ENCODE data around the gene GMDS. TPM values are rescaled to one million over a fixed set of nuclear protein-coding genes. Genes with fewer than 3 reads are reported as not detected.

GMDS gene
- total and polyA plus RNA-seq, 11 donors = 4.5 to 10.7 (median 7.0) TPM

DNA sequence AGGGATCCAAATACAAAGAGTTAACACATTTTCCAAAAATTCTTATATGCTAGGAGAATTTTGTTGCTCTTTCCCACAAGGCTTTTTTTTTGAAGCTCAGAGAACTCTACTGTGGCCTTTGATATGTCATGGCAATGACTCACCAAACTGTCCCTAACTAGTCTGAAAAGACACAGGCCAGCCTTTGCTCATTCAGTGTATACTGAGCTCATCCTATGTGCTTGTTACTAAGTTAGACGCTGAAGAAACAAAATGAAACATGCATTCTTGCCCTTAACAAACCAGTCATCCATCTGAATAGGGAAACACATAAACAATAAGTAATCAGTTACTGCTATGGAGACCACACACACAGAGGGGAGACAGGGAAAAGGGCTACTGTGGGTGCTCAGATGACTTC is 343.8 kb downstream of the GMDS start:
- H3K9me3 ChIP-seq = no peaks in the 10 kb centered on the region
- intact Hi-C loops (cut with DNase I) = no loop called here
- no peaks in the 10 kb centered on the region for H3K36me3 ChIP-seq
- no peak for DNase-seq
- no peaks in the 10 kb centered on the region for H3K27me3 ChIP-seq
- WGBS, 4 donors = 70 to 89% (median 78%) methylated on average over 1 of the region's 1 CpG
- ATAC-seq = no peak
- H3K4me1 ChIP-seq = peaks cover 0 to 6% (median 0%) of the 10 kb centered on the region in 12 donors
- H3K4me3 ChIP-seq = no peak overlapping the region
- no peak overlapping the region for H3K27ac ChIP-seq
- TF ChIP-seq CTCF (IDR thresholded peaks at IDR 0.05) = no peak
- no peak for TF ChIP-seq POLR2A (IDR thresholded peaks at IDR 0.05)

DNA sequence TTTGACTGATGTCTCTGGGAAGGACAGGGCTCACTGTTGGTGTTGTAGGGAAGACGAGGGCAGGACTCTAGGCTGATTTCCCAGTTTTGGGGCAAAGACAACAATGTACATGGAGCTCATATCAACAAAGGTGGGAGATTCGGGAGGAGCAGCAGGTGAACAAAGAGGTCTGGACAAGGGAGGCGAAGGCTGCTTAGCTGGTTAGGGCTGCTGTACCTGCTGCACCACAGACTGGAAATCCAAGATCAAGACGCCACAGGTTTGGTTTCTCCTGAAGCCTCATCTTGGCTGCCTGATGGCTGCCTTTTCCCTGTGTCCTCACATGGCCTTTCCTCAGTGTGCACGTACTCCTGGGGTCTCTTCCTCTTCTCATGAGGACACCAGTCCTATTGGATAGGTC is 348.5 kb downstream of the GMDS start:
- Histone ChIP-seq H3K36me3 (no peaks in the 10 kb centered on the region), H3K27ac (no peak overlapping the region), H3K27me3 (no peaks in the 10 kb centered on the region), H3K4me1 (no peaks in the 10 kb centered on the region), H3K4me3 (no peak overlapping the region), H3K9me3 (no peaks in the 10 kb centered on the region)
- WGBS, 4 donors = 97 to 99% (median 98%) methylated on average over 5 of the region's 5 CpGs
- DNase-seq = no peak
- intact Hi-C loops (cut with DNase I) = no loop called here
- TF ChIP-seq POLR2A (IDR thresholded peaks at IDR 0.05) (no peak), CTCF (IDR thresholded peaks at IDR 0.05) (no peak)
- ATAC-seq = no peak

DNA sequence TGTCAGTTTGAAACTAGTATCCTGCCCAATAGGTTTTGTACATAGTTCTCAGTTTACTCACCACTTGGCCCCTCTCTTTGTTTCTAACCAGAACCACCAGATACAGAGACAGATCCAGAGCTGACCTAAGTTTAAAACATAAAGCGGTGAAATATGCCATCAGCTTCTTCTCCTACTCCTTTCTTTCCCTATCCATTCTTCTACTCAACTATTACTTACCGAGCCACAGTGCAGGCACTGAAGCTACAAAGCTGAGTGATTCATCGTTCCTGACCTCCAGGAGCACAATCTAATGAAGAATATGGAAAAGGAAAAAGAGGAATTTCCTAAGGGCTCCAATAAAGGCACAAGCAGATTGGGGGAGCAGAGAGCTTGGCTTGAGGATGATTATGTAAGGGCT is 349.7 kb downstream of the GMDS start:
- Histone ChIP-seq H3K27ac (no peak overlapping the region), H3K36me3 (no peaks in the 10 kb centered on the region), H3K27me3 (no peaks in the 10 kb centered on the region), H3K4me3 (no peak overlapping the region), H3K4me1 (no peaks in the 10 kb centered on the region), H3K9me3 (no peaks in the 10 kb centered on the region)
- 81 to 100% (median 97%) methylated on average over 3 of the region's 3 CpGs for WGBS, 4 donors
- no peak for DNase-seq
- TF ChIP-seq CTCF (IDR thresholded peaks at IDR 0.05) (no peak), POLR2A (IDR thresholded peaks at IDR 0.05) (no peak)
- ATAC-seq = no peak
- intact Hi-C loops (cut with DNase I) = no loop called here

DNA sequence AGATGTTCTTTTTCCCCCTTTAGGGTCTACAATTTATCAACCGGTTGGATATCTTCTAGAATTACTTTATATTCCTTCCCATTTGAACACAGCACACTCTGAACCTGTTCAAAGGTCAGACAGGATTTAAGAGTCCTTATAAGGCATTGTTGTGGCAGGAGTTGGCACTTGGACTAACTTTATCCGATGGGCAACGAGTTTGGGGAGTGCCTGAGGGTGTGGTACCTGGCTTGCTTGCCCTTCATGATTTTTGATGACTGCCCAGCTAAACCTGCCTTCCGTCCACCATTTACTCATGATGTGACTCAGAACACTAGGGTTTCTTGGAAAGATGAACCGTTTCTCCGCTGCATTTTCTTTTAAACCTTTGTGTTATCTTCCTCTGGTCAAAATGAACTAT is 350.5 kb downstream of the GMDS start:
- no peak overlapping the region for H3K27ac ChIP-seq
- DNase-seq (no peak), ATAC-seq (no peak)
- WGBS, 4 donors = 77 to 87% (median 85%) methylated on average over 6 of the region's 6 CpGs
- TF ChIP-seq POLR2A (IDR thresholded peaks at IDR 0.05) = no peak
- TF ChIP-seq CTCF (IDR thresholded peaks at IDR 0.05) = no peak
- no peaks in the 10 kb centered on the region for H3K4me1 ChIP-seq
- H3K36me3 ChIP-seq = no peaks in the 10 kb centered on the region
- intact Hi-C loops (cut with DNase I) = no loop called here
- H3K4me3 ChIP-seq = no peak overlapping the region
- H3K9me3 ChIP-seq = no peaks in the 10 kb centered on the region
- no peaks in the 10 kb centered on the region for H3K27me3 ChIP-seq

All from heart left ventricle (tissue), 16 donors.